Mucosa of descending colon (tissue), 3 donors: ENCODE data around the gene CGN. TPM values are rescaled to one million over a fixed set of nuclear protein-coding genes. Genes with fewer than 3 reads are reported as not detected.
A peak's percentile ranks its signal among the peaks of the same experiment; 100 is the strongest.

Source experiments
- ATAC-seq: fragments of 200-7000 bp; cut with Tn5 transposase; one replicate; pipeline ENCODE4 v1.9.1; 2020; ENCODE audit warnings: mild to moderate bottlenecking, moderate library complexity
- DNase-seq, 3 donors: peaks; one replicate each; pipeline ENCODE4 v3.0.0-alpha.2; 2020
- H3K36me3 ChIP-seq: fragments of 200-600 bp; one replicate; pipeline ENCODE4 v1.8.0; 2021; ENCODE audit warnings: low read depth, mild to moderate bottlenecking
- H3K4me1 ChIP-seq: fragments of 200-600 bp; one replicate; pipeline ENCODE4 v1.8.0; 2021; ENCODE audit warnings: low read depth, mild to moderate bottlenecking
- H3K4me3 ChIP-seq: fragments of 200-600 bp; one replicate; pipeline ENCODE4 v1.8.0; 2021; ENCODE audit warnings: mild to moderate bottlenecking
- H3K9me3 ChIP-seq: fragments of 200-600 bp; one replicate; pipeline ENCODE4 v1.8.0; 2021; ENCODE audit warnings: mild to moderate bottlenecking
- CTCF ChIP-seq: fragments of 200-600 bp; IDR thresholded peaks from one replicate; pipeline ENCODE4 v1.8.0; 2022; ENCODE audit warnings: antibody characterized with exemption, mild to moderate bottlenecking
- intact Hi-C, 2 donors: fragments of 100-400 bp; cut with DNase I in 1 of 2; cut with micrococcal nuclease in 1 of 2; formaldehyde crosslinking; loops; one replicate each; pipeline versions ENCODE4 v1.11.0 to v1.11.1; 2022; cut with DNase I, micrococcal nuclease
- total RNA-seq, 3 donors: library from RNA; stranded (reverse); fragmentation: NEBNext Ultra II Directional in 2 of 3; extraction: Animal tissue kit (Norgen Biotek cat#: 25700) in 2 of 3; gene quantifications; one replicate each; pipeline versions ENCODE4 v1.2.1 to v1.2.4, GENCODE V29; 2021 to 2023
- donor health status: DM: no; HTN: no; CAD: no; lungs with moderate emphysema.
- donor health status: DM: no; HTN: no; CAD: no.
- donor health status: DM: no; HTN: yes; CAD: no.

CGN gene
- total RNA-seq, 3 donors from 2014 or later: 125 to 247 (median 187) TPM

GRCh38 chr1:151509350-151510019, 1.7 kb upstream of the CGN start:
- no peak for TF ChIP-seq CTCF
- DNase-seq: peak in 2 of 3 donors; percentile 50
- H3K9me3 ChIP-seq: no peaks in the 10 kb centered on the region
- no peaks in the 10 kb centered on the region for H3K36me3 ChIP-seq
- intact Hi-C loops: loop anchor here in 1 of 2 donors (10.0 kb wide), 1 partner anchor 65 kb away; no protein-coding TSS in a partner anchor
- no peak for ATAC-seq
- no peak overlapping the region for H3K4me3 ChIP-seq
- peaks cover 7% of the 10 kb centered on the region for H3K4me1 ChIP-seq

GRCh38 chr1:151510020-151510405, 1.2 kb upstream of the CGN start:
- no peaks in the 10 kb centered on the region for H3K9me3 ChIP-seq
- TF ChIP-seq CTCF: no peak
- intact Hi-C loops: loop anchor here in 1 of 2 donors (10.0 kb wide), 1 partner anchor 65 kb away; no protein-coding TSS in a partner anchor

GRCh38 chr1:151510614-151510956, 602 bp upstream of the CGN start:
- peaks cover 12% of the 10 kb centered on the region for H3K4me1 ChIP-seq
- ATAC-seq: no peak
- TF ChIP-seq CTCF: no peak
- no peaks in the 10 kb centered on the region for H3K36me3 ChIP-seq
- intact Hi-C loops: loop anchor here in 1 of 2 donors (10.0 kb wide), 1 partner anchor 66 kb away; no protein-coding TSS in a partner anchor
- no peaks in the 10 kb centered on the region for H3K9me3 ChIP-seq
- DNase-seq: no peak
- peak overlapping the region; percentile 35 for H3K4me3 ChIP-seq

More at GRCh38 chr1:151510020-151510405, 1.2 kb upstream of the CGN start:
- no peaks in the 10 kb centered on the region for H3K36me3 ChIP-seq
- H3K4me1 ChIP-seq: peaks cover 8% of the 10 kb centered on the region
- H3K4me3 ChIP-seq: no peak overlapping the region
- ATAC-seq (peak; percentile 38), DNase-seq (peak in 2 of 3 donors; percentile 66 to 83)

GRCh38 chr1:151511636-151512215, 539 bp downstream of the CGN start:
- H3K4me3 ChIP-seq: peak overlapping the region; percentile 35
- no peaks in the 10 kb centered on the region for H3K9me3 ChIP-seq
- H3K36me3 ChIP-seq: no peaks in the 10 kb centered on the region
- intact Hi-C loops: loop anchor here in 1 of 2 donors (10.0 kb wide), 1 partner anchor 67 kb away; no protein-coding TSS in a partner anchor
- ATAC-seq (peak; percentile 13), DNase-seq (peak; percentile 65 to 76 (median 69))
- peaks cover 12% of the 10 kb centered on the region for H3K4me1 ChIP-seq
- TF ChIP-seq CTCF: no peak

- ATAC-seq (no peak), DNase-seq (no peak)
- intact Hi-C loops: loop anchor here in 1 of 2 donors (10.0 kb wide), 1 partner anchor 68 kb away; no protein-coding TSS in a partner anchor
Observed at GRCh38 chr1:151512326-151512725, 1.1 kb downstream of the CGN start.

More at GRCh38 chr1:151512326-151512725, 1.1 kb downstream of the CGN start:
- Histone ChIP-seq H3K4me1 (peaks cover 12% of the 10 kb centered on the region), H3K36me3 (no peaks in the 10 kb centered on the region), H3K9me3 (no peaks in the 10 kb centered on the region), H3K4me3 (peak overlapping the region; percentile 35)
- TF ChIP-seq CTCF: no peak
